ENCODE data around the gene AQP2. TPM values are rescaled to one million over a fixed set of nuclear protein-coding genes. Genes with fewer than 3 reads are reported as not detected.
"Not testable (repeated sequence)": the region's sequence is repeated elsewhere in the genome, so short reads cannot be mapped to it uniquely, and the experiment has no call there.

AQP2 gene
- polyA plus RNA-seq, 3 donors, result 0.06 TPM; not detected in 2

DNA sequence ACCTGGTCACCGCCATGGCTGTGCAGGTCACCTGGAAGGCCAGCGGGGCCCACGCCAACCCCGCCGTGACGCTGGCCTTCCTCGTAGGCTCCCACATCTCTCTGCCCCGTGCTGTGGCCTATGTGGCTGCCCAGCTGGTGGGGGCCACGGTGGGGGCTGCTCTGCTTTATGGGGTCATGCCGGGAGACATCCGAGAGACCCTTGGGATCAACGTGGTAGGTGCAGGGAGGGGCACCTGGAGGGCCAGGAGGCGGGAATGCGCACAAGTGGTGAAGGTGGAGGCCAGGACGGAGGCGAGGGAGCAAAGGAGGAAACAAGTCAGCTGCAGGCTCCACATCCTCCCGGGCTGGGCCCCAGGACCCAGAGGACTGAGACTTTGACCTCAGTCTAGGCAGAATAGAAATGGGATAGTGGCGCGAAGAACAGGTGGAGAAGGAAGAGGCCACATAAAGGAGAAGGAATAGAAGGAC, 22.9 kb downstream of the AQP2 start:
- WGBS, 3 donors, result 76 to 87% (median 78%) methylated on average over 19 of the region's 19 CpGs
- H3K27ac ChIP-seq (ENCODE audit: low read depth, low read length), result no peak overlapping the region

DNA sequence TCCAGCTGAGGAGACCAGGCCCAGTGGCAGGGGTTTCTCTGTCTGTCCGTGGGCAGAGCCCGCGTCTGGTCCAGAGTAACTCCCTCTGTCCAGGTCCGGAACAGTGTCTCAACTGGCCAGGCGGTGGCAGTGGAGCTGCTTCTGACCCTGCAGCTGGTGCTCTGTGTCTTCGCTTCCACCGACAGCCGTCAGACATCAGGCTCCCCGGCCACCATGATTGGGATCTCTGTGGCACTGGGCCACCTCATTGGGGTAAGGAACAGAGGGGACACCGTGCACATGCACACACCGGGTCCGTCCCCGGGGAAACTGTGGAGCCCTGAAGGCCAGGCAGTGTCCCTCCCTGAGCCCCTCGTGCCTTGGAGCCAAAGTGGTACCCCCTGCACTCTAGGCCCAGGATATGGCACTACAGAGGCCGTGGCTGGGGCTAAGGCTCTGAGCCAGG, 23.7 kb downstream of the AQP2 start:
- no peak overlapping the region for H3K27ac ChIP-seq (ENCODE audit: low read depth, low read length)

DNA sequence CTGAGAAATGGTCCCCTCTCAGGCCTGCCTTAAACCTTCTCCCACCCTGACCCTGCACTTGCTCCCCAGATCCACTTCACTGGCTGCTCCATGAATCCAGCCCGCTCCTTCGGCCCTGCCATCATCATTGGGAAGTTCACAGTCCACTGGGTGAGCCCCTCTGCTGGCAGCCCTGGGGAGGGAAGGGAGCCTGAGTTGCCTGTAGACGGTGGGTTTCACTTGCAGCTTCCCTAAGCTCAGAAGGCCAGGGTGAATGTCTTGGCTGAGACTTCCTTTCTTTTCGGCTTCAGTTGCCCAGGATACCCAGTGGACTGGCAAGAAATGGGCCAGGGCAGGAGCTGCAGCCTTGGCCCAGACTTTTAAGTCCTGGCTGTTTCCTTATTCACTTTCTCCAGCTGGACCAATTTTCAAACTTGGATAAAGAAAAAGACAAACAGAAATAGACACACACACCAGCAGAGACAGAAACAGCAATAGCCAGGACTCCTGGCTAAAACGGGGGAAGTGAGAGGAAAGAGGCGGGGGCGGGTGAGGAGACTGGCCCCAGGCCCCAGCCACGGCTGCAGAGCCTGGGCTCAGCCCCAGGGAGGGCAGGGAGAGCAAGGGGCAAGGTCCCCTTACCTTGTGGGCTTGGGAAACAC, 24.3 kb downstream of the AQP2 start:
- H3K27ac ChIP-seq (ENCODE audit: low read depth, low read length), result no peak overlapping the region
- WGBS, 3 donors, result 51 to 60% (median 57%) methylated on average over 8 of the region's 8 CpGs

More for the DNA sequence above, 23.7 kb downstream of the AQP2 start:
- WGBS, 3 donors, result 32 to 56% (median 45%) methylated on average over 15 of the region's 15 CpGs

DNA sequence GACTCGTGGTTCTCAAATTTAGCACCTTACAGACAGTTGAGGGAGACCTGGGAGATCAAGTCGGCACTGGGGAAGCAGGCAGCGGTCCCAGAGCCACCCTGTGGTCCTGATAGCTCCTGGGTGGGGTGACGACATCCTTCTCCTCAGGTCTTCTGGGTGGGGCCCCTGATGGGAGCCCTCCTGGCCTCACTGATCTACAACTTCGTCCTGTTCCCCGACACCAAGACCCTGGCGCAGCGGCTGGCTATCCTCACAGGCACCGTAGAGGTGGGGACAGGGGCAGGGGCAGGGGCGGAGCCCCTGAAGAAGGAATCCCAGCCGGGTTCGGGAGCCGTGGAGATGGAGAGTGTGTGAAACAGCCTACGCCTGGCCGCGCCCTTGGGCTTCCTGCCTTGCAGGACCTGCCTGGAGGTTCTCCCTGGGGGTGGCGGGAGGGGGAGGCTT, 24.8 kb downstream of the AQP2 start:
- 61 to 73% (median 72%) methylated on average over 17 of the region's 17 CpGs for WGBS, 3 donors
- no peak overlapping the region for H3K27ac ChIP-seq (ENCODE audit: low read depth, low read length)

DNA sequence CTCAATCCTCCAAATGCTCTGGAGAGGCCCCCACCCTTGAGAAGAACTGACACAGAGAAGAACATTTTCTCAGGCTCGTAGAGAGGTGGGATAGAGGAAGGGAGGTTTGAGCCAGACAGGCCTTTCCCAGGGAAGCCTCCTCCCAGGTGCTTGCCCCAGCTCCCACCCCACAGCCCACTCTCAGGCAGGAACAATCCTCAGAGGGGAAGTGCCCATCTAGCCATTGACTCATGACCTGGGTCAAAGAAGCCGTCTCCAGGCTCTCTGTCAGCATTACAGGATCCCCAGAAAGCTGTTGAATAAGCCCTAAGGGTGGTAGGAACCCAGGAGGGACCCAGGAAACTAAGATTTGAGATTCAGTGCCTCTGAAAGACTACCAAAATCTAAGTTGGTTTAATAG, 26.0 kb downstream of the AQP2 start:
- 78 to 88% (median 82%) methylated on average over 2 of the region's 2 CpGs for WGBS, 3 donors
- no peak overlapping the region for H3K27ac ChIP-seq (ENCODE audit: low read depth, low read length)

DNA sequence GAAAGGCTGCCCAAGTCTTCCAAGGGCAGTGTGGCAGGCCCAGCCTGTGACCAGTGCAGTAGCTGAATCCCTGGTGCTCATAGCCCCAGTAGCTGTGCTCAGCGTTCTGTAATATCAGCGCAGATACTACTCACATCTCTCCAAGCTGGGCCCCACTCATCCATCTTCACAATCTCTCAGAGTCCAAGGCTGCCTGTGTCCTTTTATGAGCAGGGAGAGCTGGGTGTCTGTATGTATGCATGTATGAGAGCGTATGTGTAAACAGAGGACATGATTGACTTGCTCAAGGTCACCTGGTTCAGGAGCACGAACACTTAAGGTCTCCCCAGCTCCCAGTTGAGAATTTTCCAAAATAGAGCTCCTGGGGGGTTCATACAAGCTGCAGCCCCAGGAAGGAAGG, 27.6 kb downstream of the AQP2 start:
- 40 to 88% (median 83%) methylated on average over 4 of the region's 4 CpGs for whole genome bisulfite sequencing, 3 donors
- no peak overlapping the region for H3K27ac ChIP-seq (ENCODE audit: low read depth, low read length)

DNA sequence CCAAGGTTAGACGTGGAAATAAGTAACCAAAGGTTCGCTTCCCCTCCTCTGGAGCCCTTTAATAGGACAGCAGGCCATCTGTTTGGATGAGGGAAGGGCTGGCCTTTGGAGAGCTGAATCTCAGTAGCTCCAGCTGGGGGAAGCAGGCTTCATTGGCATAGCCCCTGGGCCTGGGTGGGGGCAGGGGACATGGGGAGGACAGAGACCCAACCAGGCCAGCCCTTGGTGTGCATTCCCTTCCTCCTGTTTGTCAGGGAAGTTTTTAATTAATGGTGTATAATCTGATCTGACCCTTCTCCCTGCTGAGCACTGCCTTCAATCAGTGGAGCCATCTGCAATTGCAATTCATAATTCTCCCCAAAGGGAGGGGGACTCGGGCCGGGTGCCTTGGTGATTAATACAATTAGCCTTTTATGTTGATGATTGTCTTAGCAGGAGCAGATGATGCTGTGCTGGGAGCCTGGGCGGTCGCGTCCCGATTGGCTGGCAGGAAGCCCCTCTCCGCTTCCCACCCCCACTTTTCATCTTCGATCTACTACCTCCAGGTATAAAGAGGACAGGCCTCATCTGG, 28.6 kb downstream of the AQP2 start:
- 79 to 86% (median 82%) methylated on average over 10 of the region's 10 CpGs for WGBS, 3 donors
- H3K27ac ChIP-seq (ENCODE audit: low read depth, low read length), result no peak overlapping the region

DNA sequence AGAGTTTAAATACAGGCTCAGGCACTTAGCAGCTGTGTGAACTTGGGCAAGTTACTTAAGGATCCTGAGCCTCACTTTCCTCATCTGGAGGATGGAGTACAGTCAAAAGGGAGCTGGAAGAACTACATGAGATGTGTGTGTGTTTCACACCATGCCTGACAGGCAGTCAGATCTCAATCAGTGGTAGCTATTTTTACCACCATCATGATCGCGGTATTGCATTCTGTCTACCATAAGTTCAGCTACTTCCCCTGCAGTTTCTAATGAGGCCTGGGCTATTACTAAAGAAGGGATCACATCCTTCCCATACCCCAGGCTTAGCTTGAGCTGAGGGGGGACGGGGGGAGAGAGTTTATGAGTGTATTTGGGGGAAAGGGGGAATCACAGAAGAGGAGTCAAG, 29.3 kb downstream of the AQP2 start:
- H3K27ac ChIP-seq (ENCODE audit: low read depth, low read length), result no peak overlapping the region
- WGBS, 3 donors, result 83 to 84% (median 84%) methylated on average over 3 of the region's 3 CpGs

DNA sequence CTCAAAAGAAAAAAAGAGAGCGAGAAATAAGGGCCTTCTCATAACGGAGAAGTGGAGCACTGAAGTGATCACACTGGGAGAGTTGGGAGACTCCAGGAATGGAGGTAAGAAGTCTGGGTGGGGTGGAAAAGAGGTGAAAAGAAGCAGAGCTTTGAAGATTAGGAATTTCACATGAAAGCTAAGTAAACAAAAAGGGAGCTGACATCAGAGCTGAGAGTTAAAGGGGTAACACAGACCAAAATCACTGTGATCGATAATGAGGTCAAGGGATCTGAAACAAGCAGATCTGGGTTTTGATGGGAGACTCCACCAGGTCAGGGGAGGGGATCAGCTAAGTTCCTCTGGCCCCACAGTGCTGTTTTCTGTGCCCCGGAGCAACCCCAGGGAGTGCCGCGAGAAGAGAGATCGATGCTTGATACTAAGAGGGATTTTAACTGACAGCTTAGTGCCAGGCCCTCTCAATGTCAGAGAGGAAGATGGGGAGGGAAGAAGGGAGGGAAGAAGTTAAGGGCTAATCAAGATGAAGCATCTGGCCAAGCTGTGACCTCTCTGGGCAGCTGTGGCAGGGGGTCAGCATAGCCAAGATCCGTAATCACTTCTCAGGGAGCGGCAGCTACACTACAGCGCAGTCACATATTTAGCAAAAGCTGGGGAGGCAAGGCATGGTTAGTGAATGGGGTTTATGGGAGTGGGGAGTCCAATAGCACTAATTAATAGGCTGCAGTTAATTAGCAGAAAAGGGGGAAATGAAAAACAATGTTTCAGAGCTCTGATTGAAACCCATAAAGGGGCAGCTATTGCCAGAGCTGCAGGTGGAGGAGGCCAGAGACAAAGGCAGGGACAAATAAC, 30.2 kb downstream of the AQP2 start:
- 83 to 97% (median 92%) methylated on average over 10 of the region's 10 CpGs for WGBS, 3 donors
- H3K27ac ChIP-seq (ENCODE audit: low read depth, low read length), result no peak overlapping the region

DNA sequence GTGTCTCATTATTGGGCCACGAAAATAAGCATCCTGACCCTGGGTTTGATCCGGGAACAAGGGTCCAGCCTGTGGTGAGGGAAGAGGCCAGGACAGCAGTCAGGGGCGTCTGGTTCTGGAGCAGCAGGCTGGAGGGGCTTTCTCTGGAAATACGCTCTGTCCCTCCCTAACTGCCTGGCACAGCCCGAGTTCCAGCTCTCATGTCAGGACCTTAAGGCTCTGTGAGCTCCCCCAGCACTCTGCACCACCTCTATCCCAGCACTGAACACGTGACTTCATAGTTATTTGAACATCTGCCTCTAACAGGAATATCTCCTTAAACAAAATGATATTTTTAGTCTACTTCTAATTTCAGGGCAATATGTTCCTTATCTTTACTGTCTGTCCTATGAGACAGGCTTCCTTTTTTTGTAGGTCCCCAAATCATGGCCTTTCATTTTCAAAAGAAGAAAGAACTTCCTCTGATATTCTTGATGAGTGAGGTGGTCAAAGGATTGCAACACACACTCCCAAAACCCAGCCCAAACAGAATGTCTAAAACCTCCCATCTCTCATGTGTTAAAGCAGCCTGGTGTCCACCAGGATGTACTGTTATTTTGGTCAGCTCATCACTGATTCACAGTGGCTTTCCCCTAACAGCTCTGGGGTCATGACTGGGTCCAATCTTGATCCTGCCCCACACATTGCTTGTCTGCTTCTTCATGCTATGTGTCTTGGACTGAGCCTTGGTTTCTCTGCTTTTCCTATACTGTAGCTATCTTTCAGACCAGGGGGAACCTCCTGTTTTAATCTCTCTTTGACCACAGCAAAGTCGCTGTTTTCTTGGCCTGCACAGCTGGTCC, 31.9 kb downstream of the AQP2 start:
- WGBS, 3 donors, result 85 to 88% (median 86%) methylated on average over 7 of the region's 7 CpGs
- H3K27ac ChIP-seq (ENCODE audit: low read depth, low read length), result no peak overlapping the region

DNA sequence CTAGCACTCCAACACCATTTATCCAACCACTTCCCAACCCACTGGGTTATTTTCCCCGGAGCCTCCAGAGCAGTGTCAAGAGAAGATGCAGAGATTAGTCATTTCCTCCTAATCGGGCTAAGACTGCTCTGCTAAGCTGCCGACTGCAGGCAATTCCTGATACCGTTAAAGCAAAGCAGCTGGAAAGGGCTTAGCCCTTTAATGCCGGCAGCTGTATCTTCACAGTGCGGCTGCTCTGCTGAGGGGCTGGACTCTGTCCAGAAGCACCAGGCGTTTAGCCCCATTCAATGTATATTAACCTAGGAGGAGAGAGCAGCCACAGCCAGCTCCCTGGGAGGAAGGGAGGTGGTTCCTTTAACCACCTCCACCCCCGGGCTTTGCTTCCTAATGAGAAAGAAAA, 33.4 kb downstream of the AQP2 start:
- 8 to 14% (median 9%) methylated on average over 8 of the region's 8 CpGs for WGBS, 3 donors
- H3K27ac ChIP-seq (ENCODE audit: low read depth, low read length), result no peak overlapping the region

DNA sequence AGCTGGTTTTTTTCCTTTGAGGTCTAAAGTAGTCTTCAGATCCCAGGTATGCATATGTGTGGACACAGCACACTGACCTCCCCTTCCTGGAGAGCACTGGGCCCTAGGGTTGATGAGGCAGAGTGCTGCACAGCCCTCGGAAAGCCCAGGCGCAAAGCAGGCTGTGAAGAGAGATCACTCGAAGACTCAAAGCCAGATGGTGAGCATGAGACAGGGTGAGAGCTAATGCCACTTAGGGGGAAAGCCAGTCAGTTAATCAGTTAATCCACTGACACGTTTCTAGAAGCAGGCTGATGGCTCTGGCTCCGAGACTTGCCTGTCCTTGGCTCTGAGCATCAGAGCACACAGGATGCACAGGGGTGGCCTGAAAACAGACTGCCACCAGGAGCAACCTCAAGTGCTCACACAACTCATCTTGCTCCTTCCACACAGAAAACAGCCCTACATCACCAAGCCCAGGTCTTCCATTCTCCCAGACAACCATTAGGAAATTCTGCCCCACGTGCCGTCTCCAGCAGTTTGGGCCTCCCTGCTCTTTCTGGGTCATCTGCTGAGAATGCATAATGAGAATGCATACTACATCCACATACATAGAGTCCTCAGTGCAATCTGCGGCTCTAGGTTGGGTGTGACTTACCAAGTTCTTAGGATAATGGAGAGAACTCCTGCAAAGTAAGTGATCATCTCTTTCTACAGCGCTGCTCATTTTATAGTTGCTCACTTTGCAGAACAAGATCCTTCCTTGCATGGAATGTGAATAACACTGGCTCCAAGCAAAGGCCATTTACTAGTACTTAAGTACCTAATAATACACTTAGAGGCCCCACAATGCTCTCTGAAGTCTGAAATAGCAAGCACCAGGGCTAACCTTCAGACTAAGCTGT, 34.2 kb downstream of the AQP2 start:
- no peak overlapping the region for H3K27ac ChIP-seq (ENCODE audit: low read depth, low read length)
- 85 to 96% (median 93%) methylated on average over 9 of the region's 9 CpGs for WGBS, 3 donors

DNA sequence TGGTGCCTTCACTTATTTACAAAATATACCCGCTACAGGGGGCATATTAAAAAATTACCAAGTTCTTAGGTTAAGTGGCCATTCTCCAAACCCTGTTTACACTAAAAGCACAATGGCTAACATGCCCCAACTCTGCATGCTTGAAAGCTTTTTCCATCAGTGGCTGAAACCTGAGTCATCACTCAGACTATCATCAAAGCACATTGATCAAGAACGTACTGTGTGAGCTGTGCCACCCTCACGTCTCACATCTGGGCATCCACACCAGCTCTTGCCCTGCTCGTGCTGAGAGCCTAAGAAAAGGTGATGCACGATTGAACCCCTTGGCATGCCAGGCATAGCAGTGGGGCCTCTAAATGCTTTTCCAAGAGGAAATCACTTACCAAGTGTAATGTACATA, 35.4 kb downstream of the AQP2 start:
- WGBS, 3 donors, result 91 to 96% (median 95%) methylated on average over 5 of the region's 5 CpGs
- no peak overlapping the region for H3K27ac ChIP-seq (ENCODE audit: low read depth, low read length)

DNA sequence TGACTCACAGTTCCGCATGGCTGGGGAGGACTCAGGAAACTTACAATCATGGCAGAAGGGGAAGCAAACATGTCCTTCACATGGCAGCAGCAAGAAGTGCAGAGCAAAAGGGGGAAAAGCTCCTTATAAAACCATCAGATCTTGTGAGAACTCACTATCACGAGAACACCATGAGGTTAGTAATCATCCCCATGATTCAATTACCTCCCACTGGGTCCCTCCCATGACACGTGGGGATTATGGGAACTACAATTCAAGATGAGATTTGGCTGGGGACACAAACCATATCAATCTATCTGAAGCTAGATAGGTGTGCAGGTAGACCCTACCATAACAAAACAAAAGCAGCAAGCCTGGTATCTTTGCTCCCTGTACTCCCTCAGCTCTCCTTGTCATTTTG, 35.9 kb downstream of the AQP2 start:
- H3K27ac ChIP-seq (ENCODE audit: low read depth, low read length), result not testable (repeated sequence)
- WGBS, 3 donors, result 82 to 95% (median 92%) methylated on average over 3 of the region's 3 CpGs

DNA sequence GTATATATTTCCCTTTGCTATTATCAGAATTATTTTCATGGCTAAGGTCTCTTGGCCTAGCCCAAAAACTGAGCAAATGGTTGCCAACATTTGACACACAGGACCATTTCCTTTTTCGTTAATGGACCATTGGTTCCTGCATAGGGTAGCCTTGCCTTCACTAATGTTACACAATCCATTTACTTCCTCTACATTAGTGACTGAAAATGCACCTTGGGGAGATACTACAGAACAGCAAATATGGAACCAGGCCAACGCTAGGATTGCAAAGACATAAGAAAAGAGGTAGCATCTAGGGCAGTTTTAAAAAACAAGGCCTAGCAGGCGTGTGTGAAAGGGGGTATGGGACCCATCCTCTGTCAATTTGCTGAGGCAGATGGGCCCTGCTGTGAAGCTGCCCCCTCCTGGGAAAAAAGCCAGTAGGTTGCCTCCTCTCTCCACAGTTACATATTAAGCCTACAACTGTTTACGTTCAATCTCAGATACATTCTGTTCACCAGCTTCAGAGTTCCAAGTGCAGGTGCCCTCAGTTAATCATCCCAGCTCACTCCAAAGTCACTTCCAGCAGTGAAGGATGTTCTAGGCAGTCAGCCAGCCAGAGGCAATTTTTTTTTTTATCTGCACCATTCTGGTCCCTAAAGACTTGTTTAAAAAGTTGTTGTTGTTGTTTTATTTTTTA, 37.2 kb downstream of the AQP2 start:
- WGBS, 3 donors, result 59 to 69% (median 69%) methylated on average over 4 of the region's 4 CpGs
- H3K27ac ChIP-seq (ENCODE audit: low read depth, low read length), result no peak overlapping the region

DNA sequence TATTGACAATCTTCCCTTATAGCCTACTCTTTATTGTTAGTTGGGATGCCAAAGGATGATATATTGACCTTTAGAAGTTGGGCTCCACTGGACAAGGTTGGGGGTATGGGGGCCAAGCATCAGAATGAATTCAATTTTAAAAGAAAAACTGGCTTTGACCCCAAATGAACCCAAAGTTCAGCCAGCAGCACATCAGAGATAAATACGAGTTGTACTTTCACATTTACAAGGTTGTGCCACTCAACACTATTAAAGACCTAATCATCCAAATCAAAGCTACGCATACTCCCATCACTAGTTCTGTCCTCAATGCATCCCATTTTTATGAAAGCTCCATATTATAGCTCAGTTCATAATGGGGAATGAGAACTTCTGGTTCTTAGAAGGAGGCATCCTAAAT, 38.9 kb downstream of the AQP2 start:
- 85 to 98% (median 96%) methylated on average over 2 of the region's 2 CpGs for WGBS, 3 donors
- H3K27ac ChIP-seq (ENCODE audit: low read depth, low read length), result not testable (repeated sequence)

DNA sequence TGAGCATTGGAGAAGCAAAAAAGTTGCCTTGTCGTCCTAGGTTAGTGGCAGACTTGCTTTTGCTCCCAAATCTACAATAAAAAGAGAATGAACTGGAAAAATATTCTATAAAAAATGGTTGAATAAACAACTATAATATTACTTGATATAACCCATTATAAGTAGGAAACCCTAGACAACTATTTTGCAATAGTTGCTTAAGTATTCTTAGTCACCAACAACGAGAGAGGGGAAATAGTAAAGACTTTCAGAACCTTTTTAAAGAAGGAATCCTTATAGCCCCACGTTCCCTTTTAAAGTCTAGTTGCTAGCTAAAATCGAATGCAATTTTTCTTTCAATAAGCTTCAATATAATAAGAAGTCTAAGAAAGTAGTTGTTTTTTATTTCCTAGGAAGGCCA, 39.7 kb downstream of the AQP2 start:
- 64 to 84% (median 75%) methylated on average over 4 of the region's 4 CpGs for WGBS, 3 donors
- H3K27ac ChIP-seq (ENCODE audit: low read depth, low read length), result no peak overlapping the region
